ENCODE measurements around the gene IER2. TPM values are rescaled to one million over a fixed set of nuclear protein-coding genes. Genes with fewer than 3 reads are reported as not detected.

IER2 gene, protein sequence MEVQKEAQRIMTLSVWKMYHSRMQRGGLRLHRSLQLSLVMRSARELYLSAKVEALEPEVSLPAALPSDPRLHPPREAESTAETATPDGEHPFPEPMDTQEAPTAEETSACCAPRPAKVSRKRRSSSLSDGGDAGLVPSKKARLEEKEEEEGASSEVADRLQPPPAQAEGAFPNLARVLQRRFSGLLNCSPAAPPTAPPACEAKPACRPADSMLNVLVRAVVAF
- total RNA-seq: 100 to 1,000 TPM in 1 of 2 donors, 10 to 100 TPM in 1; 73.1 to 130 TPM
- long read RNA-seq, donor 1, transcript IER2-203 (1 exons, 2,934 nt): major isoform, 54 of 54 reads
- long read RNA-seq, donor 1, partial matches to known transcripts: 0 of 54 reads
- long read RNA-seq, donor 1, other reads (novel, unspliced or antisense): 0 of 54 reads
- long read RNA-seq, donor 2, transcript IER2-203 (1 exons, 2,934 nt): major isoform, 554 of 556 reads
- long read RNA-seq, donor 2, partial matches to known transcripts: 0 of 556 reads
- long read RNA-seq, donor 2, other reads (novel, unspliced or antisense): 0 of 556 reads

DNA sequence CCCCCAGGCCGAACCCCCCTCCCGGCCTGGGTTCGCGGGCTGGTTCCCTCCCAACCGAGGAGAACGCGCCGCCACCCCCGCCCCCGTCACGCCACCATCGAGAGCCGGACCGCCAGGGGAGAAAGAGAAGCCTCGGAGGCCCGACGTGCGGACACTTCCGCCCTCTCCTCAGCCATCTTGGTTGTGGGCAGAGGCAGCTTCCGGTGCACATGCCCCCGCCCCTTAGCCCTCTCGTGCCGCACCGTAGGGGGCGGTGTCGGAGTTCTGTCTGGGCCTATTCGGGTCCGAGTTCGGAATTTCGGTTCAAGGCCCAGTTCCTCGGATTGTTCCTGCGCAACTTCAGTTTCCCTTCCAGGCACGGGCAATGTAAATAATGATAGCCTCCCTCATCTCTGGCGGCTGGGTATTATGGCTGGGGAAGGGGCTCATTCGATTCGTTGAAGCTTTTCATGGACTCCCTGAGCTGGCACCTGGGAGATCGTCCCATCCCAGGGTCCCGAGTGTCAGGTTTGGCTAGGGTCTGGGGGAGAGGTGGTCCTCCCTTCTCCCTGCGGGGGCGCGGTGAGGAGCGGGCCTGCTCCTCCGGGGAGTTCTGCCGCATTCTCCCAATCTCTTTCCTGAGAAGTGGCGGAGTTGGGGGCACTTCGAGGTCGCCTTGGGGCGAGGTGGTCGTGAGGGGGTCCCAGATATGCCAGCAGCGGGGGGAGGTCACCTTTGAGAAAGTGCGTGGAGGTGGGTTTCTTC is at the start of gene IER2, which contains the start of gene STX10:
TSS of gene IER2 (plus strand) at position 225 of the 744 bp plus-strand sequence. CDS start 2,776 bp downstream, outside the sequence.
TSS of gene STX10 (minus strand) at position 189 of the 744 bp plus-strand sequence. CDS start 202 bp downstream, outside the sequence.
- DNase-seq (ENCODE audit: low spot score): peak; percentile 99

DNA sequence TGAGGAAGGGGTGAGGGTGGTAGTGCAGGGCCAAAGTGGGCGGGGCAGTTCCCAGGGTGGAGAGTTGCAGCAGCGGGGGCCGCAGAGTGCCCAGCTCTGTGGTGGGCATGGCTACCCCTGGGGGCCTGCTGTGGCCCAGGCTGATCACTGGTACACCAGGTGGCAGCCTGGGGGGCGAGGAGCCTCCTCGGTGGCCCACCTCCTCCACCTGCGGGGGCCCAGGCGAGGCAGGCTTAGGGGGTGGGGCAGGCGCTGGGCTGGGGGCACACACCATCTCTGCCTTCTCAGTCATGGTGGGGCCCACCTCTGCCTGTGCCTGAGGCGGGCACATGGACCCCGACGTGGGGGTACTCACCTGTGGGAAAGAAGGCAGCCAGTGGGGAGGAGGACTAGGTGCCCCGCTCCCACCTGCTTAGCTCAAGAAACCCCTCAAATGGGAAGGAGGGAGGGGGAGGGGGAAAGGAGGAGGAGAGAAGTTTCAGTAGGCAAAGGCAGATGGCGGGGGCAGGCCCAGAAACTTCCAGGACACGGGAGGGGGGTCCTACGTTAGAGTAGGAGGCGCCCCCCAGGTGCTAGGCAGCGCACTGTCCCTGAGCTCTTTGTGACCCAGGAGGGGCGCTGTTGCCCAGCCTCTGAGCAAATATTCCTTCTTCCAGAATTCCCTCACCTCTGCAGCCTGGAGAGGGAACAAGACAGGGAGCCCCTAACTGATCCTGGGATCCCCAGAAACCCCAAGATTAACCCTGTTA is 49.2 kb upstream of the IER2 start:
- intact Hi-C loops (cut with DNase I): no loop called here
- DNase-seq (ENCODE audit: low spot score): peak; percentile 80

More for the DNA sequence above, at the start of gene IER2, which contains the start of gene STX10:
- intact Hi-C loops (cut with DNase I): loop anchor here in 1 of 2 donors (10.0 kb wide), 1 partner anchor 694 kb away; no protein-coding TSS in a partner anchor

DNA sequence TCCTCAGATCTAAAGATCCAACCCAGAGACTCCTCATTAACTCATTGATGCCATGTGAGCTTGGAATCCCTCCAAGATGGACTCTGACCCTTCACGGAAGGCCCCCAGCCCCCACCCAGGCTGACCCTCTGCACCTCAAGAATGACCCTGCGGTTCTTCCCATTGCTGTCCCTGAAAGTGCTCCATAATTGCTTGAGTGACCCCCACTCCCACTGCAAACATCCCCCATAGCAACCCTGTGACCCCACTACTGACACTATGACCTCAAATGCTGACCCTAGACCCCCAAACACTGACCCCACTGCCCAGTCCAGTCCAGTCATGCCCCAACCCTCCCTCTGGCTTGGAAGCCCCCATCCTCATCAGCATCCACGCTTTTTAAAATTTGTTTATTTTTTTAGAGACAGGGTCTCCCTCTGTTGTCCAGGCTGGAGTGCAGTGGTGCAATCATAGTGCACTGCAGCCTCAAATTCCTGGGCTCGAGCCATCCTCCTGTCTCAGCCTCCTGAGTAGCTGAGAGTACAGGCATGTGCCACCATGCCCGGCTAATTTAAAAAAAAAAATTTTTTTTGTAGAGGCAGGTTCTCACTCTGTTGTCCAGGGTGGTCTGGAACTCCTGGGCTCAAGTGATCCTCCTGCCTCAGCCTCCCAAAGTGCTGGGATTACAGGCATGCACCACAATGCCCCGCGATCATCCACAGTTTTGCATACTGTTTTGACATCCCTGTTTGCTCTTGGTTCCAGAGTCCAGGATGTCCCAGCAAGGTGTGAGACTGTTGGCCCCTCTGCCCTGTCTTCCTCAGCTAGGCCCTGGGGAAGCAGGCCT is 48.4 kb upstream of the IER2 start:
- intact Hi-C loops (cut with DNase I): no loop called here
- peak; percentile 67 for DNase-seq (ENCODE audit: low spot score)

DNA sequence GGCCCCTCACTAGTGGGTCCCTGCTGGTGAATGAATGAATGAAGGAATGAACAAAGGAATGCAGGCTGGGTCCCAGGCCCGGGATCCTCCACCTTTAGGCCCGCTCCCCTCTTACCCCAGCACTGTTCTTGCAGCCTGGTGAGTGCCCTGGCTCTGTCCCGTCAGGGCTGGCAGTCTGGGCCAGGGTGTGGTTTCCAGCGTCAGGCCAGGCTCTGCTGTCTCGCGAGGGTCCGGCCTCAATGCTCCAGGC is 47.9 kb upstream of the IER2 start:
- intact Hi-C loops (cut with DNase I): no loop called here
- DNase-seq (ENCODE audit: low spot score): no peak

DNA sequence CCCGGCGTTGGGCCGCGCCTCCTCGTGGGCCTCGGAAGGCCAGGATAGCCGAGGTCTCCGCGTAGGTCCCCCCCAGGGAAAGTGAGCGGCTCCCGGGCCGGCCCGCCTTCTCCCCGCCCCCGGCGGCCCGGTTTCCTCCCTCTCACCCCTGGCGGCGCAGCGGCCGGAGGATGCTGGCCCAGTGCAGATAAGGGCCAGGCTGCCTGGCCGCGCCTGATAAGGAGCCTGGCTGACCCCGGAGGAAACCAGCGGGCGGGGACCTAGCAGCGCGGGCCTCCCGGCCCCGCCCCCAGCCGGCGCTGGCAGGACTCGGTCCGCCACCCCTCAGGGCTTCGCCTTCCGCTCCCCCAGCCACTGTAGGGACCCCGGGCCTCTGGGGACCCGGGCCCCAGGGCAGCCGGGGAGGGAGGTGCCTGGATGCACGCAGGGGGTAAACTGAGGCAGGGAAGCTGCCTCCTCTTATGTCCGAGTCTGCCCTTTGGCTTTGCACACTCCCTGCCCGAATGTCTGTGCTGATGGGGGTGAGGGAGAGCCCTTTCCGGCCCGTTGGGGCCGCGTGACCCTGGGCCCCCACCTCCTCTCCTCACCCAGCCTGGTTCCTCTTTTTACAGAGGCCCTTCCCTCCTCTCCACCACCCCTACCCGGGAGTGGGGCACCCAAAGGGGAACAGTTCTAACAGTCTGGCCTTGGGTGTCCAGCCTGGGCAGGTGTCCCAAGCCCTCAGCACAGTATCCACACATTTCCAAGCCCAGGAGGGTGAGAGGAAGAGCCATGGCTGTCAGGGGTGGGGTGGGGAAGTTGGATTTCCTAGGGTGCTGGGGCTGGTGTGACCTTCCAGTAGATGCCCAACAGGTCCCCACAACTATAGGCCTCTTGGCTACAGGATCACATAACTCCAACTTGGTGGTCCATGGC is 47.3 kb upstream of the IER2 start, which contains the start of gene LYL1:
TSS of gene LYL1 (minus strand) at position 193 of the 915 bp plus-strand sequence. CDS start 1,687 bp downstream, outside the sequence.
- DNase-seq (ENCODE audit: low spot score): peak; percentile 94
- intact Hi-C loops (cut with DNase I): no loop called here

DNA sequence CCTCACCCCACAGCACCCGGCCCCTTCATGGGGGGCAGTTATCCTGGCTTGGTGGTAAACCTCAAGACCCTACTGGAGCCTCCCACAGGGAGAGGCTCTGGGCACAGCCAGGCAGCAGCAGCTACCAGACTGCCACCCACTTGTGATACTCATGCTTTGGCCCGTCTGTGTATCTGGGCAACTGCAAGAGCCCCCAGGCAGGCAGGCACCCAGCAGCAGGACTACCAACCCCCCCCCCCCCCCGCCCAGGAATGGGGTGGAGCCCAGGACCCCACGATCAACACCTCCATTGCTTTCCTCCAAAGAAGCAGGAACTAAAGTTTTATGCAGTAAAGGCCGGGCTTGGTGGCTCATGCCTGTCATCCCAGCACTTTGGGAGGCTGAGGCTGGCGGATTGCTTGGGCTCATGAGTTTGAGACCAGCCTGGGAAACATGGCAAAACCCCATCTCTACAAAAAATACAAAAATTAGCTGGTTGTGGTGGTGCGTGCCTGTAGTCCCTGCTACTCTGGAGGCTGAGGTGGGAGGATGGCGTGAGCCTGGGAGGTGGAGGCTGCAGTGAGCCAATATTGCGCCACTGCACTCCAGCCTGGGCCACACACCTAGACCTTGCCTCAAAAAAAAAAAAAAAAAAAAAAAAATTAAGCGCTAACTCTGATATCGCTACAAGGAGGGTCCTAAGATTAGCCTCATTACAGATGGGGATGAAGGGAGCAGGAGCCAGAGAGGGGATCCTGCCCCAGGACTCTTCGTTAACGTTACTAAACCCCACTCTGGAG is 46.4 kb upstream of the IER2 start:
- DNase-seq (ENCODE audit: low spot score): peak; percentile 30
- intact Hi-C loops (cut with DNase I): no loop called here

DNA sequence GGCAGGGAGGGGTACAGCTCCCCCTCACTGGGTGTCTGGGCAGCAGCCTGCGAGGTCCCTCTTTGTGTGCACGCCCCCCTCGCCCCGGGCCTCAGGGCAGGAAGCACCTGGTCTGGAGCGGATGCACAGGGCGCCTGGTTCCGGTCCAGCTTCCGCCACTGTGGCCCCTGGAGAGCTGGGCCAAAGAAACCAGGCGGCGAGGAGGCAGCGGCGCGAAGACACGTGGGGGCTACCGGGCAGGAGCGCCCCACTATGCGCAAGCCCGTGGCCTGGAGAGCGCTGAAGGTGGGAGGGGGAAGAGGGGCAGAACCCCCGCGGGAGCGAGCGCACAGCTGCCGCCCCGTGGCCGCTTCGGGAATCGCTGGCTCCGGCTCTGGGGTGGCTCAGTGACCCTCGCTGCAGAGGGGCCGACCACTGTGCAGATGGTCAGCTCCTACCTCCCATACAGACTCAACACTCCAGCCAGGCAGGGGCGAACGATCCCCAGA is 45.8 kb upstream of the IER2 start:
- intact Hi-C loops (cut with DNase I): no loop called here
- DNase-seq (ENCODE audit: low spot score): peak; percentile 92

DNA sequence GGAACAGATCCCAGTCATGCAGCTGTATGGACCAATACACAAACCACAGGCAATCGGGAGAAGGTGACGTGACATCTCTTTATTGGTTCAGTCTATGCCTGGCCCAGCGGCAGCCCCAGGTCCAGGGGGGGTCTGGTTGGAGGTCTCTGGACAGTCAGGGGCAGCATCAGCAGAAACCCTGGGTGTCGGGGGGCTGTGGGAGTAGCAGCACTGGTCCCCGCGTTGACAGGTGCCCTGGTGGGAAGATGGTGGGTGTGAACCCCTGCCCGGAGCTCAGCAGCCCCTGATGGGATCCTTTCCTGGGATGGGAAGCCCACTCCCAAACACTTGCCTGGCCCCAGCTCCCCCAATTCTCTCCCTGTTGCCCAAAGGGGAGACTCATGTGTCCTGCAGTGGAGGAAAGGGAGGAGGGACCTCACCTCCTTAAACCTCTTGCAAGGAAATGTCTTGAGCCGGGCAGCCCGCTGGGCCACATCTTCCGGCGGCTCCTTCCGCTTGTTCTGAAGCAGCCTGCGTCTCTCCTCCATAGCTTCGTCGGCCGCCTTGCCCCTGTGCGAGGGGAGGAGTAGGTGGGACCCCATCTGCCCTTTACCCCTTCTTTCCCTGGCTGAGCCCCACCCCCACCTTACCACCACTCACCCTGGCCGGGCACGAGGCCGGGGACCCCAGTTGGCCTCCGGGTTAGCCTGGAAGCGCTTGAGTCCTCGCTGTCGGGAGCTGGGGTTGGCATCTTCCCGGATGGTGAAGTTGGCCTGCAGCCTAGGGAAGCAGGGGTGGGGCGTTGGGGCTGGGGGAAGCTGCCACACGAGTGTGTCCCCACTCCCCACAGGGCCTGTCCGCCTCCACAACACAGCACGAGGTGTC is 45.1 kb upstream of the IER2 start:
- intact Hi-C loops (cut with DNase I): no loop called here

DNA sequence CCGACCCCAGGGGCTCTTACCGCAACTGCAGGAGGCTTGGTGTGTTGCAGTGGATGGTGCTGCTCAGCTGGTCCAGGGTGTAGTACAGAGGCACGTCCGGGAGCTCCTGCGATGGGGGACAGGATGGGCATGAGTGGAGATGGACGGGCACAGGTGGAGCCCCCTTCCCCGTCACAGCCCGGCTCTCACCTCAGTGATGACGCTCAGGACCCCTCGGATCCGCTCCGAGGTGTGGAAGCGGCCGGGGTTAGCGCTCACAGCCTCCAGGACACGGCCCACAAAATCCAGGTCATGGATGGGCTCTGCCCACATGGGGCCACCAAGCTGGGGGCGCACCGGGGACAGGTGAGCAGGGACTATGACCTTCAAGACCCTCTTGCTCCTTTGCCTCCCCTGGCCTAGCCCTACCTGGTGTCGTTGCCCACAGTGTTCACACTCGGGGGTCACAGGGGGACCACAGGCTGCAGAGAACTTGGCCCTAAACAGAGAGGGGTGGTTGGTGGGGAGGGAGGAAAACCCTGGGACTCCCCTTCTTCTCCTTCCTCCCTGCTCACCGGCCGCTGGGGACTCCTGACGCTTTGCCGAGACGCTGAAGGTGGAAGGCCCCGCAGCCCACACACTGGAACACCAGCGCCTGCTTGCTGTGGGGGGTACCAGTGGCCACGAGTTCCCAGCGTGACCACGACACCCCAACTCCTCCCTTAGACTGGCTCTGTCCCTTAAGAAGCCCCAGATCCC is 40.7 kb upstream of the IER2 start:
- intact Hi-C loops (cut with DNase I): no loop called here
- peak; percentile 74 for DNase-seq (ENCODE audit: low spot score)

More for the DNA sequence above, 45.1 kb upstream of the IER2 start:
- DNase-seq (ENCODE audit: low spot score): peak; percentile 82

DNA sequence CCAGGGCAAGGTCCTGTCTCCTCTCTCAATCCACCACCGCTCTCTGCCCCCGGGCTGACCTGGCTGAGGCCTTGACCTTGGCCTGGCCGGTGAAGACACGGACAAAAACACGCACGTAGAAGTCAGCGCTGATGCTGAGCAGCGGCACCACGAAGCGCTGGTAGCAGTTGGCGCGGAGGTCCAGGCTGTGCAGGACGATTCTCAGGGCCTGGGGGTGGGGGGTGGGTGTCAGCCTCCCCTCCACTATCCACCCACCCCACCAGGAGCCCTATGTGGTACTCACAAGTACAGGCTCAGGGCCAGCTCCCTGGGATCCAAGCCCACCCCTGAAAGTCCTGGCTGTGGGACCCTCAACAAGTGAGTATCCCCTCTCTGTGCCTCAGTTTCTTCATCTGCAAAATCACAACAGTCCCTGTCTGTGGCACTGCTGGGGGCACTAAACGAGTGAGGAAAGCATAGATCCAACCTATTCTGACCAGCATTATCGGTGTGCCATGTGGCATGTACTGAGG is 40.1 kb upstream of the IER2 start:
- intact Hi-C loops (cut with DNase I): no loop called here
- no peak for DNase-seq (ENCODE audit: low spot score)

DNA sequence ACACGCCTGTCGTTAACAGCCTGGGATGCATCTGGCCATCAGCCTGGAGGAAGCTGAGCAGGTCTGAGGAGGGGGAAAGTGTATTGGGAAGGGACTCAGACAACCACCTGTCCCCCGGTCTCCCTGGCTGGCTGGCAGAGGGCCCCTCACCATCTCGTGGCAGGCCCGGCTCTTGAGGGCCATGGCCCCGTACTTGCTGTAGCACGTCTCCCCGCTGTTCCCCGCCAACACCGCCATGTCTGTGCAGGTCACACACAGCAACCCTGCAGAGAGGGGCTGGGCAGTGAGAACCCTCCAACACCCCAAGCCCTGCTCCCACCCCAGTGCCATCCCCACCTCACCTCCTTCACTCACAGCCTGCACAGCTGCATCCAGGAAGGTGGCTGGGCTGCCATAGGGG is 37.7 kb upstream of the IER2 start:
- peak; percentile 73 for DNase-seq (ENCODE audit: low spot score)
- intact Hi-C loops (cut with DNase I): no loop called here

DNA sequence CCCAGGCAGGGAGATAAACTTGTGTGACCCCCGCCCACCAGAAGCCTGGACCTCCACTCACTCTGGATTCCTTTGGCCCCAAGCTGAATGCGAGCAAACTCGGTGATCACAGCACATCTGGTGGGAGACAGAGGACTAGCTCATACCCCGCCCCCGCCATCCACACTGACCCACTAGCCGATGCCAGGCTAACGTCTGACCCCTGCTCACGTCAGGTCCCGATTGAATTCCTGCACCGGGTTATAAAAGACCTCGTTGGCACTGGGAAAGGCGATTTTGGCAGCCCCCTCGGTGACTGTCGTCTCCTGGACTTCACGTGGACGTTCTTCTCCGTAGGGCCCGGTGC is 34.3 kb upstream of the IER2 start:
- peak; percentile 62 for DNase-seq (ENCODE audit: low spot score)
- intact Hi-C loops (cut with DNase I): no loop called here

DNA sequence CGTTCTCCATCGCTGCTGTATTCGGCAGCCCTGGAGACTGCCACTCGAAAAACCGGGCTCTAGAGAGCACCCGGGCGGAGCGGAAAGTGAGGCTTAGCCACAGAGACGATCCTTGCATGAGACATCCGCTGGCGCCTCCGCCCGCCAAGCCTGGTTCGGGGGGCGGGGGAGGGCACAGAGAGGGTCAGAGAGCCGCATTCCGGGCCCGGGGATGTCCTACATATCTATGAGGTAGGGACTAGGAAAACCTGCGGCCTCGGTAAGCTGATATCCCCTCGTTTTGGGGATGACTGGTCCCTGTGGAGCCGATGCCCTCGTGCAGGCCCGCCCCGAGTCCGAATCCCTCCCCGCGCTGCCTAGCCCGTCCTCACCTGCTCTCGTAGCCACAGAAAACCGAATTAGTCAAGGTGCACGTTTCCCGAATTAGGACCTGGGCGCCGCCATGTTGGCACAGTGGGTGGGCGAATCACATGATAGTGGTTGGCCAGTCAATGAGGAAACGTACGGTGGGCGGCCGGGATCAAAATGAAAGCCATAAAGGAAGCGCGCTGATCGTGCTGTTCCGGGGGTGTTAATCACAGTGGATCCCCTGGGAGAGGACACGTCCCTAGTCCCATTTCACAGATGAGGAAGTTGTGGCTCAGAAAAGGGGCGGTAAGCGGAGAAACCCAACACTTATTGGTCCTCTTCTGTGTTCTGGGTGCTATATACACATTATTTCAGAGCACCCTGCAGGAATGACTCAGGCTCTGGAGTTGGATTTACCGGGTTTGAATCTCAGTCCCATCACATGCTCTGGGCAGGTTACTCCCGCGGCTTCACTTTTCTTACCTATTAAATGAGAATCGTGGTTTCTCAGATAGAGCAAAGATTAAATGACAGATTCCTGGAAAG is 33.7 kb upstream of the IER2 start, which contains the start of gene TRMT1:
TSS of gene TRMT1 (minus strand) at position 459 of the 894 bp plus-strand sequence. CDS start at position 118, 341 bp downstream.
- intact Hi-C loops (cut with DNase I): no loop called here

More for the DNA sequence above, 33.7 kb upstream of the IER2 start, which contains the start of gene TRMT1:
- DNase-seq (ENCODE audit: low spot score): peak; percentile 98
